NCI-H69 (cell line): ENCODE data around the gene CFAP77.

Experiments used
- DNase-seq: peaks from one replicate; lab custom pipeline; 2025; lab: John Stamatoyannopoulos, UW

Gene CFAP77

DNA sequence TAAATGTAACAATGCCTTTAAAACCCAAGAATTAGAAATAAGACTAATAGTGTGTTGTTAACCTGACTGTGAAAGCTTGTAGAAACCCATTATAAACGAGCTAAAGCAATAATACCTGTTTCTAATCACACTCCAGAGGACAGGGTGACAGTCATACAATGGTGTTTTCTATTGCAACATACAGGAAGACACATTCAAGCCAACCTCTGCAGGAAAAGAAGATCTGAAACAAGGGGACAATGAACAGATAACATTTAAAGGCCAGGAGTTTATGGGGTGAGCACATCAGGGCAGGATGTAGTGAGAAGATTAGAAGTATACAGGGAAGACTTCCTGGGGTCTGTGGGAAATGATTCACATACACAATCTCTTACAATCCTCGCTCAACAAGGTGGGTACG is 186.2 kb downstream of the CFAP77 start:
- no peak for DNase-seq

DNA sequence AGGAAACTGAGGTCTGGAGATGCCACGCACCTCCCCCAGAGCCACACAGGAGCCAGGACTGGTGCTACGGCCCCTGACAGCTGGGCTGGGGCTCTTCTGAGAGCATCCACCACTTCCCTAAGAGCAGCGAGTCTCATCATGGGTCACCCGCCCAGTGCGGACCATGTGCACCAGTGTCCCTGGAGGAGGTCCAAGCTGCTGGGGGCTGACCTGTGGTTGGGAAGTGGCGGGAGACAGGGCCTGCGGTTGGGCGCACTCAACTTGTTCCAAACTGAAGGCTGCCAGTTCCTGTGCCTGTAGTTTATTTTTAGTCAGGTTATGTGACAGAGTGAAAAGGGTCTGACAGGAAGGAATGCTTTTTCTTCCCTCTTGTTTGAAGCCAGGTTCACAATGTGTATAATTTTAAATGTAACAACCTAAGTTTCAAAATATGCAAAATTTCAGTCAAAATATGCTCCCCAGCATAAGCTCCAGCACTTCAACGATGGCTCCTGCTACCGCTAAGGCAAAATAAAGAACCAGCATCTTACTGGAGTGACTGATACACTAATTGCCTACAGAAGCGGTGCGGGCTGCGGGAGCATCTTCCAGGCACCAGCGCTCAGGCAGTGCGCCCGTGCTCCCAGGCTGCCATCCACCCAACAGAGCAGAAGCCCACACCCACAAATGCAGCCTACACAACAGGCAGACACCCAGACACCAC is 187.2 kb downstream of the CFAP77 start:
- DNase-seq, result no peak

GRCh38 chr9:132600326-132600984 is 190.4 kb downstream of the CFAP77 start:
- no peak for DNase-seq

GRCh38 chr9:132602207-132602606 is 192.2 kb downstream of the CFAP77 start:
- no peak for DNase-seq

DNA sequence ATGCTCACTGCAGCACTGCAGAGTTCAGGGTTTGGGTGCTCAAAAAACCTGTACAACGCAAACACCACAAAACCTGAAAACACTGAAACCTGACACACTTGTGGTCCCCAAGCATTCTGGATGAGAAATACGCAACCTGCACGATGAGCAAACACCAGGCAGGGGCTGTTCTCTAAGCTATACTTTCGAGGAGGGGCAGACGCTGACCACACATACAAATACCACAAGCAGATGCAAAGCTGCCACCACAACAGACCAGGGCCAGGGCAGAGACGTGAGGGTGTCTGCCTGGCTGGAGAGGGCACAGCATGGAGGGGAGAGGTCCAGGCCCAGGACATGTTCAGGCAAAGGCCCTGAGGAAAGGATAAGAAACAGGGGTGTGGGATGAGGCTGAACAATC is 195.4 kb downstream of the CFAP77 start:
- no peak for DNase-seq

GRCh38 chr9:132606066-132606465 is 196.1 kb downstream of the CFAP77 start:
- no peak for DNase-seq

- DNase-seq, result no peak
Measured at GRCh38 chr9:132609184-132609583, 199.2 kb downstream of the CFAP77 start.

- DNase-seq, result no peak
Measured at GRCh38 chr9:132609829-132610228, 199.8 kb downstream of the CFAP77 start.

- no peak for DNase-seq
Measured at GRCh38 chr9:132610661-132611060, 200.7 kb downstream of the CFAP77 start.

GRCh38 chr9:132614324-132614723 is 204.3 kb downstream of the CFAP77 start:
- DNase-seq, result no peak

DNA sequence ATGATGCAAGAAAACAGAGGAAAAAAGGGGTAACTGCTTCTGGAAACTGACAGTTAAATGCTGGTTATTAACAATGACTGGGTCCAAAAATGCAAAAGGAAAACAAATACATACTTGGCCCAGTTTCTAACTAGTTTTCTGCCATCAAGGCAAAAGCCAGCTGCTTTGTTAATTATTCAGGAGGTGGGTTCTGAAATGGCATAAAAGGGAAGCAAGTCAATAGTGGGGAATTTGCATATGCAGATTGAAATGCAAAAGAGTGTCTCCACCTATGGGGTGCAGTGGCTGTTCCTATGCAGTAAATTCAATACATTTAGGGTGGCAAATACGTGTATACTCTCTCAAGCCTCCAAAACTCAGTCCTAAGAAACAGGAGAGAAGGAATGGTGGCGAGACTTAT is 205.8 kb downstream of the CFAP77 start:
- no peak for DNase-seq

DNA sequence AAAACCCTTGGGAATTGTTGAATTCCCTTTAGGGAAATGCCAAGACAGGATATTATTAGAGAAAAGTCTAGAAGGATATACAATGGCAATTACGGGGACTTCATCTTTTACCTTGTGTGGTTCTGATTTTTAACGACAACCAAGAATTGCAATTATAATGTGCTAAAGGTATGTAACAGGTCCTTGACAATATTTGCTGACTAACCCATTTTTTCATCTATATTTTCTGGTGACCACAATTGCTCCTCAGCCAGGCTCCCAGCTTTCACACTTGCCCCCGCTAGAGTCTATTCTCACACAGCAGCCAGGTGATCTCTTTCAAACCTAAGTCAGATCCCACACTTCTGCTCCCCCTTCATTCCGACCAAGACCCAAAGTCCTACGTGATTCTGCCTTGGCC is 206.7 kb downstream of the CFAP77 start:
- no peak for DNase-seq

DNA sequence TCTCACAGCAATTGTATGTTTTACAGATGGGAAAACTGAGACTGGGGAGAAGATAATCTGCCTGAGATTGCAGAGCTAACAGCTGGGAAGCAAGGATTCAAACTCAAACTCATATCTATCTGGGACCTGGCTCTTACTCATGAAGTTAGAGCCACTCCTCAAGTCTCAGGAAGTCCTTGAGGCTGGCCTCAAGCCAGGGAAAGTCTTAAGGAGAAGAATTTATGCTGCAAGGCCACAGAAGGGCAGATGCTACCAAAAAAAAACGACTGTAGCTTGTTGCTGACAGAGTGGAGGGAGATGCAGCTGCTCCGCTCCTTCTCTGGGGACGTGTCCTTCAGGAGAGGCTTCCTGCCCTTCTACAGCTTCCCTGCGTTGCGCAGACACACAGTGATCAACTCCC is 212.1 kb downstream of the CFAP77 start:
- no peak for DNase-seq
